Suppressor macrophage (primary cell): ENCODE measurements around the gene GRB14.
"Not testable (repeated sequence)": the region's sequence is repeated elsewhere in the genome, so short reads cannot be mapped to it uniquely, and the experiment has no call there.

ENCODE experiments used
- DNase-seq, 4 experiments: peaks; one replicate each; pipeline ENCODE4 v3.0.0-alpha.2; 2020 to 2022

Gene GRB14

DNA sequence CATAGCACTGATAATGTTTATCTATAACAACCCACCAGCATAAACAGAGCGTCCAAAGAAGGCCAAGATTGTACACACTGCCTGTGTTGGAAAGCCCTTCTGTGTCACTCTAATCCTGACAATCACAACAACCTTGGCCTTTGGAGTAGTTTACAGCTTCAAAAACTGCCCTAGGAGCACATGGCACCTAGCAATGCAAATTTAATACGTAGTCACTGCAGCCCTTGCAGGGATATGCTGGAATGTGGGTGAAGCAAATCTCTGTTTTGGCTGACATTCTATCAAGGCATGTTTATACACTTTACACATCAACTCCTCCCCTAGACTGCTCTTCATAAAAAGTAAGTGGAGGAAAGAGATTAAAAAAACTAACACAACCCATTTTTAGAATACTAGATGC, 66.8 kb downstream of the GRB14 start:
- no peak for DNase-seq

- no peak for DNase-seq
These were observed 69.8 kb downstream of the GRB14 start for GRCh38 chr2:164551519-164551918.

GRCh38 chr2:164549705-164550104, 71.6 kb downstream of the GRB14 start:
- not testable (repeated sequence) for DNase-seq

DNA sequence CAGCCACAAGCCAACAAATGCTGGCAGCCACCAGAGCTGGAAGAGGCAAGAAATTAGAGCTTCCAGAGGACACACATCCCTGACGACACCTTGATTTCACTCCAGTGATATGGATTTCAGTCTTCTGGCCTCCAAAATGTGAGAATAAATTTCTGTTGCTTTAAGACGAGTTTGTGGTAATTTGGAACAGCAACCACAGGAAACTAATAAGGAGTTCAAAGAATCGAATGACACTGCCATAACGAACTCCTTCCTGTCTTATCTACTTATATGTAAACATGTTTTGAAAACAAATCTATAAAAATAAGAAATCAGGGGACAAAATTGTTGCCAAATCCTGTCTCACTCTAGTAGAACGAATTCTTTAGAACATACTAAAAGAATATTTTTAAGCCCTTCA, 75.8 kb downstream of the GRB14 start:
- DNase-seq, result no peak

DNA sequence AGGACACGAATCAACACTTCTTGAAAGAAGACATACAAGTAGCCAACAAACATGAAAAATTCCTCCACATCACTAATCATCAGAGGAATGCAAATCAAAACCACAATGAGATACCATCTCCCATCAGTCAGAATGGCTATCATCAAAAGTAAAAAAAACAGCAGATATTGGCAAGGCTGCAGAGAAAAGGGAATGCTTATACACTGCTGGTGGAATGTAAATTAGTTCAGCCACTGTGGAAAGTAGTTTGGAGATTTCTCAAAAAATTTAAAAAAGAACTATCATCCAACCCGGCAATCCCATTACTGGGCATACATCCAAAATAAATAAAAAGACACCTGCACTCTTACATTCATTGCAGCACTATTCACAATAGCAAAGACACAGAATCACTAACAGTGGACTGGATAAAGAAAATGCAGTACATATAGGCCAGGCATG, 78.7 kb downstream of the GRB14 start:
- no peak for DNase-seq

GRCh38 chr2:164538240-164538866, 82.9 kb downstream of the GRB14 start:
- peak; percentile 4 to 39 (median 29) for DNase-seq

- DNase-seq, result no peak
These were observed 85.8 kb downstream of the GRB14 start for GRCh38 chr2:164535280-164536025.

DNA sequence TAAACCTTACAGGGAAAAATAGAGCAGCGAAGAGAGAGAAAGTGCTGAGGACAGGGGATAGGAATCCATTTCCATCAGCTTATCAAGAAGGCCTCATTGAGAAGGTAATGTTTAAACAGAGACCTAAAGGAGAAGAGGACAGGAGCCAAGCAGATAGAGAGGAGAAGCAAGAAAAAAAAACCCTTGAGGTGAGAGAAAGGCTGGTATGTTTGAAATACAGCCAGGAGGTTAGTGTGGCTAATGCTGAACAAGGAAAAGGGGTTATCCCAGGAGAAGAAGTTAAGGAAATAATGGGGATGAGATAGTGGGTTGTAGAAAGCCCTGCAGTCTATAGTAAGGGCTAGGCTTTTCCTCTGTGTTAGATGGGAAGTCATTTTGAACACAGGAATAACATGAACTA, 90.8 kb downstream of the GRB14 start:
- no peak for DNase-seq

DNA sequence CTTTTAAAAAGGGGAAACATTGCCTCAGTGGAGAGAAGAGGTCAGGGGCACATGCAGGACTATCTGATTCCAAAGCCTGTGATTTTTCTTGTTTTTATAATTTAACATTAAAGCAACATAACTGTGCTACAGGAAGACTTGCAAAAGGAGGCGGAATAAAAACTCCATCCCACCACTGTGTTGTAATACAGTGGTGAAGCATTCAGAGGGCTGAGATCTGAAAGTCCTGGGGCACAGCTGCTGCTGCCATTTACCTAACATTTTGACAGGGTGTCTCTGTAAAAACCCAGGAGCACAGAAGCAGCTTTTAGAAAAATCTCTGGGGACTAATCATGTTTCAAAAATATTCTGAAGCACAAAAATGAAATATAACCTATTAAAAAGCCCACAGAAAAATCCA, 97.6 kb downstream of the GRB14 start:
- DNase-seq, result no peak

- no peak for DNase-seq
These were observed 98.3 kb downstream of the GRB14 start for GRCh38 chr2:164523009-164523408.

GRCh38 chr2:164522561-164522981, 98.7 kb downstream of the GRB14 start:
- DNase-seq, result no peak

- no peak for DNase-seq
These were observed 105.5 kb downstream of the GRB14 start for GRCh38 chr2:164515734-164516133.

DNA sequence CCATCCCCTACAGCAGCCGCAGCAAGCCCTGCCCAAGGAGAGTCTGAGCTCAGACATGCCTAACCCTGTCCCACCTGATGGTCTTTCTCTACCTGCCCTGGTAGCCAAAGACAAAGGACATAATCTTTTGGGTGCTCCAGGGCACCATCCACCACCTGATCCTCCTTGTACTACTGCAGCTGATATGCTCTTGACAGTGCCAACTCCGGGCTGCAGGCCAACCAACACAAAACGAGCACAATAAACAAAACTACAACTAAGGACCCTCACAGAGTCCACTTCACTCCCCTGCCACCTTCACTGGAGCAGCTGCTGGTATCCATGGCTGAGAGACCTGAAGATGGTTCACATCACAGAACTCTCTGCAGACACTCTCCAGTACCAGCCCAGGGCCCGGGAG, 106.3 kb downstream of the GRB14 start:
- no peak for DNase-seq

DNA sequence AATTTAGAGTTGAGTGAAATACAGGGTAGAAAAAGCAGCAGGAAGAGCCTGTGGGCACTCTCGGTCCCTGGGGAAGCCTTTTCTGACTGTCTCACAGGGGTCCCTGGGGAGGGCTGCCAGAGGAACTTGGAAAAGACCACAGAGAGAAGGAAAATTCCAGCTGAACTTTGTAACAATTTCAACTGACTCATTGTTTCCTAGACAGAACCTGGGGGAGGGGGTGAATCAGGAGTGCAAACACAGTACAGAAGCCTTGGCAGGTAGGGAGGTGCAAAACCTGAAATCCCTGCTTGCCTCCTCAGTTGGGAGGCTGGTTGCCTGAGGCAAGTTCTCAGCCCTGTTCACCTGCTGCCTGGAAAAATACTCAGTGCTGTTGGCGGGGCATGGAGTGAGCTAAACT, 106.8 kb downstream of the GRB14 start:
- DNase-seq, result no peak

GRCh38 chr2:164512871-164513270, 108.4 kb downstream of the GRB14 start:
- DNase-seq, result no peak

- DNase-seq, result no peak
These were observed 109.5 kb downstream of the GRB14 start for GRCh38 chr2:164511738-164512137.

DNA sequence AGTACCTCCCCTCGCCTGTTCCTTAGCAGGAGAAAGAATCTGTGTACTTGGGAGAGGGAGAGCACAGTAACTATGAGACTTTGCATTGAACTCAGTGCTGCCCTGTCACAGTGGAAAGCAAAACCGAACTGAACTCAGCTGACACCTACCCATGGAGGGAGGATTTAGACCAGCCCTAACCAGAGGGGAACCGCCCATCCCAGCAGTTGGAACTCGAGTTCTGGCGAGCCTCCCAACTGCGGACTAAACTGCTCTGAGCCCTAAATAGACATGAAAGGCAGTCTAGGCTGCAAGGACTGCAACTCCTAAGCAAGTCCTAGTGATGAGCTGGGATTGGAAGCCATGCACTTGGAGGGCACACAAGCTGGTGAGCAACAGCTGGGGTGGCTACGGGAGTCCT, 110.4 kb downstream of the GRB14 start:
- DNase-seq, result no peak

DNA sequence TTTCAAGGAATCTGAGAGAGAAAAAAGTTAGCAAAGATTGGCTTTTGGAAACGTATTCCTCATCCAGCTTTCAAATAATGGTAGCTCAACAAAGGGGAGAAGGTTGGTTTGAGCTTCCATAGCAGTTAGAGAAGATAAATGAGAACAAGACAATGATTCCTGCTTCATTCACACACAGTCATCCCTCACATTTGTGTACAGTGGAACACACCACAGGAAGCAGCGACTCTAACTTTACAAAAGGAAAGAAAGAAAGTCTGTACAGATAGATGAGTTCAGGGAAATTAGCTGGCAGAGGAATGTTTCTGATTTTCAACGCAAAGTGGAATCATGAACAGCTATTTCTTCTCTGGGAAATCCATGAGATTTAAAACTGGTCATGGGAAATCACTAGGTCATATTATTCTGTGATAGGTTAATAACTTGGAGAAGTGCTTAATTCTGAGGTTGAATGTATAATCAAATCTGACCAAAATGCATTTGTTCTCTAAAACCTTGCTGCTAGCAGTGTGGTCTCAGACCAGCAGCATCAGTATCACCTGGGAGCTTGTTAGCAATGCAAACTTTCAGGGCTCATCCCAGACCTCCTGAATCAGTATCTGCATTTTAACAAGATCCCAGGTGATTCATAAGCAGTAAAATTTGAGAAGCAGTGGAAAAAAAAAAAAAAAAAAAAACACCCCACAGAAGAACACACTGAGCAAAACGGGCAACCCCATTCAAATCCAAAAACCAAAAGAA, 112.0 kb downstream of the GRB14 start:
- DNase-seq, result no peak

- no peak for DNase-seq
These were observed 117.0 kb downstream of the GRB14 start for GRCh38 chr2:164504253-164504652.

- no peak for DNase-seq
These were observed 122.4 kb downstream of the GRB14 start for GRCh38 chr2:164498836-164499235.

GRCh38 chr2:164496881-164497280, 124.4 kb downstream of the GRB14 start:
- DNase-seq, result no peak

DNA sequence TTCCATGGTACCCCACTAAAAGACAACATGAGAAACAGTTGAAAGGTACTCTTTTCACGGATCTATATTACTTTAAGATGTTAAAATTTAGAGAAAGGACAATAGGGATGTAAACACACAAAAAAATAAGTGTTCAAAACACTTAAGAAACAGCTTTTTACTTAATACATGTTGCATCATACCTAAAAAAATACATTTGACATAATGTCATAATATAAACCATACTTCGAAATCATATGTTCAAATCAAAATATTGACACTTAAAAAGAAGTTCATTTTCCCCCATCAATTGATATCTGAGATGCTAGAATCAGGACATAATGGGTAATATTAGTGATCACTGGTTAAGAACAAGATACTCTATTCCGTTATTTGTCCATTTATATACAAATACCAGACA, 124.9 kb downstream of the GRB14 start:
- no peak for DNase-seq

- peak in 1 of 4 experiments; percentile 0 for DNase-seq
These were observed 125.6 kb downstream of the GRB14 start for GRCh38 chr2:164495491-164496223.
